ENCODE data around the gene RRBP1. TPM values are rescaled to one million over a fixed set of nuclear protein-coding genes. Genes with fewer than 3 reads are reported as not detected.

RRBP1 gene
- total RNA-seq, 3 donors from 2014 or later: 210 to 402 (median 377) TPM

GRCh38 chr20:17684077-17684888, 2.2 kb upstream of the RRBP1 start:
- Histone ChIP-seq H3K4me3 (no peak overlapping the region), H3K9me3 (no peaks in the 10 kb centered on the region), H3K36me3 (ENCODE audit: low read depth) (no peaks in the 10 kb centered on the region), H3K4me1 (ENCODE audit: low read depth) (peaks cover 19% of the 10 kb centered on the region)
- peak; percentile 48 to 58 (median 55) for DNase-seq
- ATAC-seq: no peak
- intact Hi-C loops (cut with DNase I, micrococcal nuclease): loop anchor here (5.0 to 10.0 kb wide), 2 partner anchors 203 to 211 kb away; no protein-coding TSS in a partner anchor
- TF ChIP-seq, protein P1, sequence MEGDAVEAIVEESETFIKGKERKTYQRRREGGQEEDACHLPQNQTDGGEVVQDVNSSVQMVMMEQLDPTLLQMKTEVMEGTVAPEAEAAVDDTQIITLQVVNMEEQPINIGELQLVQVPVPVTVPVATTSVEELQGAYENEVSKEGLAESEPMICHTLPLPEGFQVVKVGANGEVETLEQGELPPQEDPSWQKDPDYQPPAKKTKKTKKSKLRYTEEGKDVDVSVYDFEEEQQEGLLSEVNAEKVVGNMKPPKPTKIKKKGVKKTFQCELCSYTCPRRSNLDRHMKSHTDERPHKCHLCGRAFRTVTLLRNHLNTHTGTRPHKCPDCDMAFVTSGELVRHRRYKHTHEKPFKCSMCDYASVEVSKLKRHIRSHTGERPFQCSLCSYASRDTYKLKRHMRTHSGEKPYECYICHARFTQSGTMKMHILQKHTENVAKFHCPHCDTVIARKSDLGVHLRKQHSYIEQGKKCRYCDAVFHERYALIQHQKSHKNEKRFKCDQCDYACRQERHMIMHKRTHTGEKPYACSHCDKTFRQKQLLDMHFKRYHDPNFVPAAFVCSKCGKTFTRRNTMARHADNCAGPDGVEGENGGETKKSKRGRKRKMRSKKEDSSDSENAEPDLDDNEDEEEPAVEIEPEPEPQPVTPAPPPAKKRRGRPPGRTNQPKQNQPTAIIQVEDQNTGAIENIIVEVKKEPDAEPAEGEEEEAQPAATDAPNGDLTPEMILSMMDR (IDR thresholded peaks at IDR 0.05): no peak

DNA sequence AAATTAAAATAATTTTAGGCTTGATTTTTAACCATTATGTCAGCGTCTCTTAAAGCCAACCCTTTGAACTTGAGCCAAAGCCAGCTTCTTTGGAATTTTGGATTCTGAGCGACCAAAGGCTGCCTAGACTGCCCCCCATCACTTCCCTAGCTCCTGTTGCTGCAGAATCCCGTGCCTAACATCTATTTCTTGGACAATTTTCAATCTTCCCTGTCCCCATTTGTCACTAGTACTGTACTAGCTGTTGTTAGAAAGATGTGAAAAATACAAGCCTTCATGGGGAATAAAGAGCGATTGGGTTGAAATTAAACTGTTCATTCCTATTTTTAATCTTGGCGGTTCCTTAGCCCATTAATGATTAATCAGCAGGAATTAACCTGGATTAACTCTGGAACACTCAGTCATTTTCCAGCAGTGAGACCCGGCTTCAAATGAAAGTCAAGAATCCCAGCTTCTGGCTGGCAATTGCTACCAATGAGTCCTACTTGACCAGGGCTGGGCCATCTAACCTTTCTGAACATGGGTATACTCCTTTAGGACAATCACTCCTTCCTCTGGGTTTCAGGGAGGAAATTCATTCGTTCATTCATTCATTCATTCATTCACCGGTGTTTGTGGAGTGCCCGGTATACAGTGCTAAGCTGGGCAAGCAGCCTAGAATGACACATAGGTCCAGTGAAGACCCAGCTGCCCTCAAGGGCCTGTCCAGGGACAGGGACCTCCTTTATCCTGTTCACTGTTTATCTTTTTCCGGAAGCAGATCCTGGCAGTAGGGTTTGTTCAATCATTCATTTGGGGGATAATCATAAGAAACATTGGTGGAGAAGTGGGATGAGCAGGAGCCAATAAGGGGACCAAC, 1.4 kb upstream of the RRBP1 start:
- DNase-seq (no peak), ATAC-seq (no peak)
- Histone ChIP-seq H3K9me3 (no peaks in the 10 kb centered on the region), H3K4me1 (ENCODE audit: low read depth) (peaks cover 26% of the 10 kb centered on the region), H3K4me3 (no peak overlapping the region), H3K36me3 (ENCODE audit: low read depth) (no peaks in the 10 kb centered on the region)
- intact Hi-C loops (cut with DNase I, micrococcal nuclease): loop anchor here (5.0 to 10.0 kb wide), 2 partner anchors 204 to 211 kb away; no protein-coding TSS in a partner anchor
- TF ChIP-seq, protein P1 (IDR thresholded peaks at IDR 0.05): no peak

GRCh38 chr20:17682889-17683198, 802 bp upstream of the RRBP1 start:
- Histone ChIP-seq H3K9me3 (no peaks in the 10 kb centered on the region), H3K4me3 (peak overlapping the region; percentile 30), H3K36me3 (ENCODE audit: low read depth) (peaks cover 3% of the 10 kb centered on the region), H3K4me1 (ENCODE audit: low read depth) (peaks cover 30% of the 10 kb centered on the region)
- no peak for DNase-seq
- TF ChIP-seq, protein P1 (IDR thresholded peaks at IDR 0.05): no peak
- ATAC-seq: no peak
- intact Hi-C loops (cut with DNase I, micrococcal nuclease): loop anchor here (5.0 to 10.0 kb wide), 2 partner anchors 204 to 212 kb away; no protein-coding TSS in a partner anchor

GRCh38 chr20:17681726-17682102, 328 bp downstream of the RRBP1 start:
- ATAC-seq (no peak), DNase-seq (no peak)
- intact Hi-C loops (cut with DNase I, micrococcal nuclease): loop anchor here (5.0 to 10.0 kb wide), 2 partner anchors 206 to 213 kb away; no protein-coding TSS in a partner anchor
- H3K9me3 ChIP-seq: no peaks in the 10 kb centered on the region
- H3K4me3 ChIP-seq: peak overlapping the region; percentile 86
- TF ChIP-seq, protein P1 (IDR thresholded peaks at IDR 0.05): no peak
- peaks cover 30% of the 10 kb centered on the region for H3K4me1 ChIP-seq (ENCODE audit: low read depth)
- peaks cover 5% of the 10 kb centered on the region for H3K36me3 ChIP-seq (ENCODE audit: low read depth)

DNA sequence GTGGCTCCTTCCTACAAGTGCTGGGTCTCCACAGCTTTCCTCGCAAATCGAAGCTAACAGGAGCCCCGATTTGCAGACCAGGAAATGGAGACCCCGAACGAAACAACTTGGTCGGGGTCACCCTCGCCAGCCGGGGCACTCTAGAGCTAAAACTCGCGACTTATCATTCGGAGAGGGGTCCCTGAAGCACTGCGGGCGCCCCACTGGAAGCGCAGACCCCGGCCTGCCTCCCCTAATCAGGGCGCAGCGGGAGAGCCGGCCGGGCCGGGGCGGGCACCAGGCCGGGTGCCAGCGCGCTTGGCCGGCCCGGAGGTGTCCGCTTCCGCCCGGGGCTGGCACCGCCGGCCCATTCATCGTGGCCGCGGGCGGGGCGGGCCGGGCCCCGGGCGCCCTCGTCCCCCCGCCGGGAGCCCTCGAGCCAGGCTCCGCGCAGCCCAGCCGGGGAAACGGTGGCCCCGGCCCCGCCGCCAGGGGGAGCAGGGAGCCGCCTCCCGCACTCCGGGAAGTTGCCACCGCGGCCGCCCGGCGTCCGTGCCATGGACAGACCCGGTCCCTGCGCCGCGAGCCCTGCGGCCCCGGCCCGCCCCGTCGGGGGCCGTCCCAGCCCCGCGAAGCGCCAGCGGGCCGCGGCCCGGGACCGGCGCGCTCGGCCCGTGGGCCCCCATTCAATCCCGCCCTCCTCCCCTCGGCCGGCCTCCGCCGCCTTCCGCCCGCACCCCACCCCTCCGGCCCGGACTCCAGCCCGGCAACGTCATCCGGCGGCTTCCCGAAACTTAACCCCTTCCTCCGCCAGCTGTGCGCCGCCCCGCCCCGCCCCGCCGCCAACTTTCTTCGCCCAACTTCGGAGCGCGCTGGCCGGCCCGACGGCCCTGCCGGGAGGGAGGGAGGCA, 961 bp downstream of the RRBP1 start:
- DNase-seq (peak; percentile 81 to 92 (median 90)), ATAC-seq (peak; percentile 40)
- intact Hi-C loops (cut with DNase I, micrococcal nuclease): loop anchor here (5.0 to 10.0 kb wide), 2 partner anchors 206 to 214 kb away; no protein-coding TSS in a partner anchor
- TF ChIP-seq, protein P1 (IDR thresholded peaks at IDR 0.05): peak; percentile 58
- peak overlapping the region; percentile 86 for H3K4me3 ChIP-seq
- peaks cover 30% of the 10 kb centered on the region for H3K4me1 ChIP-seq (ENCODE audit: low read depth)
- H3K9me3 ChIP-seq: no peaks in the 10 kb centered on the region
- peaks cover 5% of the 10 kb centered on the region for H3K36me3 ChIP-seq (ENCODE audit: low read depth)

All from mucosa of descending colon (tissue), 3 donors.